ENCODE measurements around the gene CAMTA2. TPM values are rescaled to one million over a fixed set of nuclear protein-coding genes. Genes with fewer than 3 reads are reported as not detected.

Gene CAMTA2
- total and polyA plus RNA-seq, 9 of the 15 experiments (the other 6 are each of a cell fraction or from before 2014, with no cell fraction given) = 0.24 to 25.1 (median 6.3) TPM

DNA sequence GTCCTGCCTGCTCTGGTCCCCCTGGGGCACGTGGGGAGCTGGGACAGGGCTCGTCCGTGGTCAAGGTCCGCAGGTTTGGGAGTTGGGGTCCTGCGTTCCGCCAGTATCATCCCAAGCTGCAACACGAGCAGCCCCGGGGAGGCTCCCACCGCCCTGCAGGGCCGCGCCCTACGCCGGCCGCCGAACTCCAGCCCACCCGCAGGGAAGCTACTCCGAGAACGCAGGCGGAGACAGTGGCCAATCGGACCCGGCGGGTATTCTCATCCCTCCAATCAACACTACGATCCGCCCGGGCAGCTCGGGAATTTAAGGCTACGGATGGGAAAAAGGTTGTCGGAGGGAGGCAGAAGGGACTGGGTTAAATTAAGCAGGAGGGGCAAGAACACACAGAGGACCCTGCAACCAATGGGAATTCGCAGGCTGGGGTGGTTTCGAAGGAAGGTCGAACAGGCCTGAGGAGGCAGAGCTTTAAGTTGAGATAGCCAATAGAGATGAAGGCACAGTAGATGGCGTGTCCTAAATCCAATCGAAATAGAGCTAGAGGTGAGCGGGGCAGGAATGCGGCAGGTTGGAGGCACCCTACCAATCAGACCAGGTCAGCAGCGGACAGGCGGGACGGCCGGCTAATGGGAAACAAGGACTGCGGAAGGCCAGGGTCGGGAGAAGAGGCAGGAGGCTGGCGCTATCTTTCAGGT lies 20.5 kb downstream of the CAMTA2 start (continued):
- TF ChIP-seq RBFOX2 (IDR thresholded peaks at IDR 0.05; ENCODE audit: low read depth, low read length) (peak; percentile 61), HCFC1 (IDR thresholded peaks at IDR 0.05; ENCODE audit: low read depth, low read length) (no peak), RBM25 (IDR thresholded peaks at IDR 0.05; ENCODE audit: low read depth, low read length, severe bottlenecking) (peak; percentile 95), ZNF766 (CRISPR knock-in tag; conservative IDR thresholded peaks at IDR 0.05) (peak; percentile 44; the same call in 1 of the 2 replicates), LCOR (CRISPR knock-in tag; IDR thresholded peaks at IDR 0.05) (peak; percentile 59; the same call in 1 of the 2 replicates), ZNF507 (tag; conservative IDR thresholded peaks at IDR 0.05) (no peak), ZBTB7A (IDR thresholded peaks at IDR 0.05; ENCODE audit: borderline replicate concordance, control insufficient read depth, low read depth, low read length) (no peak; the same call in 1 of the 2 replicates), PHF8 (IDR thresholded peaks at IDR 0.05; ENCODE audit: borderline replicate concordance, low read length) (peak; percentile 45; the same call in 1 of the 2 replicates), TRIM24 (IDR thresholded peaks at IDR 0.05) (no peak), CBX1 (IDR thresholded peaks at IDR 0.05; ENCODE audit: low read depth) (no peak), GTF2A2 (tag; IDR thresholded peaks at IDR 0.05) (no peak), RBBP5 (IDR thresholded peaks at IDR 0.05; ENCODE audit: borderline replicate concordance, insufficient read depth, low read length, poor library complexity, severe bottlenecking) (peak; percentile 32), MBD2 (IDR thresholded peaks at IDR 0.05; ENCODE audit: borderline replicate concordance, low read depth) (peak; percentile 99), HDAC1 (IDR thresholded peaks at IDR 0.05) (peak in 1 of 2 experiments; percentile 33; a peak in 1 of 4 replicates), MYC (IDR thresholded peaks at IDR 0.05; ENCODE audit: low read depth, low read length) (no peak), MYC (CRISPR knock-in tag; IDR thresholded peaks at IDR 0.05; ENCODE audit: borderline replicate concordance, low read depth) (0 out of 2 replicates have a peak, but pooled peaks have one; percentile 65), RBM34 (IDR thresholded peaks at IDR 0.05; ENCODE audit: borderline replicate concordance, insufficient read depth, low read length) (no peak), GTF2F1 (IDR thresholded peaks at IDR 0.05; ENCODE audit: low read depth, low read length) (peak; percentile 1; the same call in 1 of the 2 replicates), ZC3H8 (IDR thresholded peaks at IDR 0.05) (no peak)
- TF ChIP-seq, protein P1, sequence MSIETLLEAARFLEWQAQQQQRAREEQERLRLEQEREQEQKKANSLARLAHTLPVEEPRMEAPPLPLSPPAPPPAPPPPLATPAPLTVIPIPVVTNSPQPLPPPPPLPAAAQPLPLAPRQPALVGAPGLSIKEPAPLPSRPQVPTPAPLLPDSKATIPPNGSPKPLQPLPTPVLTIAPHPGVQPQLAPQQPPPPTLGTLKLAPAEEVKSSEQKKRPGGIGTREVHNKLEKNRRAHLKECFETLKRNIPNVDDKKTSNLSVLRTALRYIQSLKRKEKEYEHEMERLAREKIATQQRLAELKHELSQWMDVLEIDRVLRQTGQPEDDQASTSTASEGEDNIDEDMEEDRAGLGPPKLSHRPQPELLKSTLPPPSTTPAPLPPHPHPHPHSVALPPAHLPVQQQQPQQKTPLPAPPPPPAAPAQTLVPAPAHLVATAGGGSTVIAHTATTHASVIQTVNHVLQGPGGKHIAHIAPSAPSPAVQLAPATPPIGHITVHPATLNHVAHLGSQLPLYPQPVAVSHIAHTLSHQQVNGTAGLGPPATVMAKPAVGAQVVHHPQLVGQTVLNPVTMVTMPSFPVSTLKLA (conservative IDR thresholded peaks at IDR 0.05) = no peak
- TF ChIP-seq, protein P2, sequence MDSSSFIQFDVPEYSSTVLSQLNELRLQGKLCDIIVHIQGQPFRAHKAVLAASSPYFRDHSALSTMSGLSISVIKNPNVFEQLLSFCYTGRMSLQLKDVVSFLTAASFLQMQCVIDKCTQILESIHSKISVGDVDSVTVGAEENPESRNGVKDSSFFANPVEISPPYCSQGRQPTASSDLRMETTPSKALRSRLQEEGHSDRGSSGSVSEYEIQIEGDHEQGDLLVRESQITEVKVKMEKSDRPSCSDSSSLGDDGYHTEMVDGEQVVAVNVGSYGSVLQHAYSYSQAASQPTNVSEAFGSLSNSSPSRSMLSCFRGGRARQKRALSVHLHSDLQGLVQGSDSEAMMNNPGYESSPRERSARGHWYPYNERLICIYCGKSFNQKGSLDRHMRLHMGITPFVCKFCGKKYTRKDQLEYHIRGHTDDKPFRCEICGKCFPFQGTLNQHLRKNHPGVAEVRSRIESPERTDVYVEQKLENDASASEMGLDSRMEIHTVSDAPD (CRISPR knock-in tag; IDR thresholded peaks at IDR 0.05) = no peak
- TF ChIP-seq, protein P3, sequence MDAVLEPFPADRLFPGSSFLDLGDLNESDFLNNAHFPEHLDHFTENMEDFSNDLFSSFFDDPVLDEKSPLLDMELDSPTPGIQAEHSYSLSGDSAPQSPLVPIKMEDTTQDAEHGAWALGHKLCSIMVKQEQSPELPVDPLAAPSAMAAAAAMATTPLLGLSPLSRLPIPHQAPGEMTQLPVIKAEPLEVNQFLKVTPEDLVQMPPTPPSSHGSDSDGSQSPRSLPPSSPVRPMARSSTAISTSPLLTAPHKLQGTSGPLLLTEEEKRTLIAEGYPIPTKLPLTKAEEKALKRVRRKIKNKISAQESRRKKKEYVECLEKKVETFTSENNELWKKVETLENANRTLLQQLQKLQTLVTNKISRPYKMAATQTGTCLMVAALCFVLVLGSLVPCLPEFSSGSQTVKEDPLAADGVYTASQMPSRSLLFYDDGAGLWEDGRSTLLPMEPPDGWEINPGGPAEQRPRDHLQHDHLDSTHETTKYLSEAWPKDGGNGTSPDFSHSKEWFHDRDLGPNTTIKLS (IDR thresholded peaks at IDR 0.05; ENCODE audit: borderline replicate concordance, low read depth) = no peak
- TF ChIP-seq, protein P4, sequence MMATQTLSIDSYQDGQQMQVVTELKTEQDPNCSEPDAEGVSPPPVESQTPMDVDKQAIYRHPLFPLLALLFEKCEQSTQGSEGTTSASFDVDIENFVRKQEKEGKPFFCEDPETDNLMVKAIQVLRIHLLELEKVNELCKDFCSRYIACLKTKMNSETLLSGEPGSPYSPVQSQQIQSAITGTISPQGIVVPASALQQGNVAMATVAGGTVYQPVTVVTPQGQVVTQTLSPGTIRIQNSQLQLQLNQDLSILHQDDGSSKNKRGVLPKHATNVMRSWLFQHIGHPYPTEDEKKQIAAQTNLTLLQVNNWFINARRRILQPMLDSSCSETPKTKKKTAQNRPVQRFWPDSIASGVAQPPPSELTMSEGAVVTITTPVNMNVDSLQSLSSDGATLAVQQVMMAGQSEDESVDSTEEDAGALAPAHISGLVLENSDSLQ (IDR thresholded peaks at IDR 0.05) = peak; percentile 100
